Hematopoietic multipotent progenitor cell treated with erythropoietin and hydrocortisone succinate and interleukin-3 and kit ligand, for 8 days (in vitro differentiated cells): Measurements from ENCODE around the gene REL.
"Not testable (repeated sequence)": the region's sequence is repeated elsewhere in the genome, so short reads cannot be mapped to it uniquely, and the experiment has no call there.

Experiments
- DNase-seq: peaks from one replicate; pipeline ENCODE4 v3.0.0-alpha.2; 2015

REL gene

GRCh38 chr2:60926741-60927552 is 45.6 kb downstream of the REL start:
- no peak for DNase-seq

GRCh38 chr2:60932061-60932460 is 50.7 kb downstream of the REL start:
- not testable (repeated sequence) for DNase-seq

GRCh38 chr2:60932954-60933353 is 51.6 kb downstream of the REL start:
- DNase-seq: no peak

GRCh38 chr2:60934165-60934722 is 52.9 kb downstream of the REL start:
- DNase-seq: no peak

GRCh38 chr2:60936757-60937156 is 55.4 kb downstream of the REL start:
- no peak for DNase-seq

GRCh38 chr2:60938301-60938700 is 56.9 kb downstream of the REL start:
- DNase-seq: no peak

- no peak for DNase-seq
Observed at GRCh38 chr2:60939622-60940021, 58.2 kb downstream of the REL start.

- DNase-seq: no peak
Observed at GRCh38 chr2:60945341-60945740, 64.0 kb downstream of the REL start.

GRCh38 chr2:60947056-60947455 is 65.7 kb downstream of the REL start:
- DNase-seq: no peak

- DNase-seq: no peak
Observed at GRCh38 chr2:60948161-60948560, 66.8 kb downstream of the REL start.

GRCh38 chr2:60948926-60949579 is 67.7 kb downstream of the REL start:
- DNase-seq: peak; percentile 83

GRCh38 chr2:60954139-60954538 is 72.8 kb downstream of the REL start:
- no peak for DNase-seq

- DNase-seq: no peak
Observed at GRCh38 chr2:60957224-60957623, 75.8 kb downstream of the REL start.

GRCh38 chr2:60957643-60958042 is 76.3 kb downstream of the REL start:
- no peak for DNase-seq

GRCh38 chr2:60958361-60958760 is 77.0 kb downstream of the REL start:
- DNase-seq: no peak

- DNase-seq: no peak
Observed at GRCh38 chr2:60958800-60959199, 77.4 kb downstream of the REL start.

GRCh38 chr2:60959501-60959900 is 78.1 kb downstream of the REL start:
- DNase-seq: no peak

GRCh38 chr2:60960706-60961105 is 79.3 kb downstream of the REL start:
- DNase-seq: no peak

- DNase-seq: no peak
Observed at GRCh38 chr2:60961457-60961856, 80.1 kb downstream of the REL start.

GRCh38 chr2:60962528-60962927 is 81.2 kb downstream of the REL start:
- DNase-seq: peak; percentile 67

- peak; percentile 8 for DNase-seq
Observed at GRCh38 chr2:60963190-60963589, 81.8 kb downstream of the REL start.

- DNase-seq: no peak
Observed at GRCh38 chr2:60964651-60965498, 83.5 kb downstream of the REL start.

GRCh38 chr2:60965499-60965785 is 84.1 kb downstream of the REL start:
- DNase-seq: no peak
